Measurements from ENCODE around the gene ARL8A.

DNA sequence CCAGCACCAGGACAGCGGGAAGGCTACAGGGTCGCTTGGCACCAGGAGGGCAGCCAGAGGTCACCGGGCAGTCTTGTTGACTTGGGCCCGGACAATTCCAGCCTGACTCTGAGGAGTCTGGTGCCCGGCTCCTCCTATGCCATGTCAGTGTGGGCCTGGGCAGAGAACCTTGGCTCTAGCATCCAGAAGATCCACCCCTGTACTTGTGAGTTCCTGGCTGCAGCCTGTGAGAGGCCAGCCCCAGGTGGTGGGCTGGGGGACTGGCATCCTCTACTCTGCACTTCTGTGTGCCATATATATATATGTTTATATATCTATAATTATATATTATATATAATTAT, 27.4 kb upstream of the ARL8A start:
- no peak for TF ChIP-seq POLR2A (IDR thresholded peaks at IDR 0.05)
- TF ChIP-seq, protein P1, sequence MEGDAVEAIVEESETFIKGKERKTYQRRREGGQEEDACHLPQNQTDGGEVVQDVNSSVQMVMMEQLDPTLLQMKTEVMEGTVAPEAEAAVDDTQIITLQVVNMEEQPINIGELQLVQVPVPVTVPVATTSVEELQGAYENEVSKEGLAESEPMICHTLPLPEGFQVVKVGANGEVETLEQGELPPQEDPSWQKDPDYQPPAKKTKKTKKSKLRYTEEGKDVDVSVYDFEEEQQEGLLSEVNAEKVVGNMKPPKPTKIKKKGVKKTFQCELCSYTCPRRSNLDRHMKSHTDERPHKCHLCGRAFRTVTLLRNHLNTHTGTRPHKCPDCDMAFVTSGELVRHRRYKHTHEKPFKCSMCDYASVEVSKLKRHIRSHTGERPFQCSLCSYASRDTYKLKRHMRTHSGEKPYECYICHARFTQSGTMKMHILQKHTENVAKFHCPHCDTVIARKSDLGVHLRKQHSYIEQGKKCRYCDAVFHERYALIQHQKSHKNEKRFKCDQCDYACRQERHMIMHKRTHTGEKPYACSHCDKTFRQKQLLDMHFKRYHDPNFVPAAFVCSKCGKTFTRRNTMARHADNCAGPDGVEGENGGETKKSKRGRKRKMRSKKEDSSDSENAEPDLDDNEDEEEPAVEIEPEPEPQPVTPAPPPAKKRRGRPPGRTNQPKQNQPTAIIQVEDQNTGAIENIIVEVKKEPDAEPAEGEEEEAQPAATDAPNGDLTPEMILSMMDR (IDR thresholded peaks at IDR 0.05), result no peak

Measured in body of pancreas (tissue), 4 donors.